HG02763 (cell line): ENCODE measurements around the gene ATP8A2.

Experiments used
- ATAC-seq: cut with Tn5 transposase; IDR thresholded peaks from one replicate; pipeline ENCODE4 v1.9.1; 2021; ENCODE audit warnings: mild to moderate bottlenecking, moderate library complexity; ENCODE audit not compliant: unreplicated experiment

Gene ATP8A2

GRCh38 chr13:25608181-25608580 lies 236.4 kb downstream of the ATP8A2 start:
- ATAC-seq, result no peak

GRCh38 chr13:25616674-25617073 lies 244.9 kb downstream of the ATP8A2 start:
- ATAC-seq, result no peak

GRCh38 chr13:25619897-25620296 lies 248.1 kb downstream of the ATP8A2 start:
- ATAC-seq, result no peak

- no peak for ATAC-seq
Measured at GRCh38 chr13:25625414-25625813, 253.6 kb downstream of the ATP8A2 start.

- no peak for ATAC-seq
Measured at GRCh38 chr13:25630329-25630900, 258.6 kb downstream of the ATP8A2 start.

- ATAC-seq, result no peak
Measured at GRCh38 chr13:25632166-25632888, 260.6 kb downstream of the ATP8A2 start.

DNA sequence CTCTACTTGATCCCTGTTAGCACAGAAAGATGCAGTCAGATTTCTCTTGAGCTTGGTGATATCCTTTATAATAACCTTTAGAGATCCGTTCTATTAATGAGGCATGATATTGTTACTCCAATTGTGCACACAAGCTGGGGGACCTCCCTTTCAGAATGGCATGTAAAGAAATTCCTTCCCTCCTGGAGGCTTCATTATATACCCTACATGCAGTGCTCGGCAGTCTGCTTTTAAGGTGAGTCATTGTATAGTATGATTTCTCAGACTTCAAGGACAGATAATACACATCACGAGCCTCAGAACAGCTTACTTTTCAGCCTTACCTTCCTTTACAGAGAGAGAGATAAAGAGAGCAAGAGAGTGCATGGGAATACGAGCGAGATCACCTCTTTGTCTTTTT lies 261.3 kb downstream of the ATP8A2 start:
- ATAC-seq, result no peak

GRCh38 chr13:25645681-25646080 lies 273.9 kb downstream of the ATP8A2 start:
- ATAC-seq, result no peak

GRCh38 chr13:25649001-25649633 lies 277.3 kb downstream of the ATP8A2 start:
- ATAC-seq, result no peak

DNA sequence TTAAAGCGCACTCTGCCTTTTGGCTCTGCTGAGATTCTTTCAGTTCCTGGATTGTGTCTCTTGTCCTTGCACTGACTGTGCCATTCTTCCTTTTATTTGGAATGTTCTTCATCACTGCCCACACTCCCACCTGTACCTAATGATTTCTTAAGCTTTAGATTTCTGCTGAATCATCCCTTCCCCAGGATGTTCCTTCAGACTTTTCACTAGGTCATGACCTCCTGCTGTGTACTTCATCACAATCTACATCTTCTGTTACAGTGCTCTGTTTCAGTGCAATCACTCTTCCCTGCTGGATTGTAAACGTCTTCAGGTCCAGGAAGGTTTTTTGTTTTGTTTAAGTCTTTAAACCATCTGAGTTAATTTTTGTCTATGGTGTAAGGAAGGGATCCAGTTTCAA lies 281.0 kb downstream of the ATP8A2 start:
- ATAC-seq, result no peak

GRCh38 chr13:25654322-25654721 lies 282.5 kb downstream of the ATP8A2 start:
- no peak for ATAC-seq

- ATAC-seq, result no peak
Measured at GRCh38 chr13:25657157-25657556, 285.4 kb downstream of the ATP8A2 start.

DNA sequence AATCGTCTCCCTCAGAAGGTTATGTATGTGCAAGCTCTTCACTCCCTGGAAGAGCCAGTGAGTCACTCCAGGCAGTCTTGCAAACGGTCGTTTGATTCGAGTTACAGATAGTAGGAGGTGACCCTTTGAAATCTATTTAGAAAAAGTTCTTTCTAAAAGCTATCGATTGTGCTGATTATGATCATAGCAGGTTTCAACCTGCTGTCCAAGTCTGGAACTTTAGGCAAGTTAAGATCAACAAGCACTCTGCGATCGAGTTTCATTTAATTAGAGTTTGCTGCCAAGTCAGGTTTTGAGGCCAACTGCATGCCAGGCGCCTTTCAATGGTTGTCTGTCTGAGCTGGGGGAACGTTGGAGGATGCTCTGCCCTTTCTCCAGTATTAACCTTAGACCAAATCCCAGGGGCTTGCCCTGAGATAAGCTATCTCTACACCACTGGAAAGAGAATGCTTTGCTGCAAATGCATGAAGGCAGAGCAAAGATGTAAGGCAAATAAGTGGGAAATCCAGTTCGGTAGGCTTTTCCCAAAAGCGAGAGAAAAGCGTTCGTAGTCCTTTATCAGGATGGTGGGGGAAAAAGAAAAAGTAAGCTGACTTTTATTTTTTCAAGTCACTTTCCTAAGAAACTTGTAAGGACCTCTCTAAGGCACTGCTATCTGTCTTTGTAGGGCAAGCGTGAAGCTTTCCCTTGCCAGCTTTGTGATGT lies 287.5 kb downstream of the ATP8A2 start:
- no peak for ATAC-seq

DNA sequence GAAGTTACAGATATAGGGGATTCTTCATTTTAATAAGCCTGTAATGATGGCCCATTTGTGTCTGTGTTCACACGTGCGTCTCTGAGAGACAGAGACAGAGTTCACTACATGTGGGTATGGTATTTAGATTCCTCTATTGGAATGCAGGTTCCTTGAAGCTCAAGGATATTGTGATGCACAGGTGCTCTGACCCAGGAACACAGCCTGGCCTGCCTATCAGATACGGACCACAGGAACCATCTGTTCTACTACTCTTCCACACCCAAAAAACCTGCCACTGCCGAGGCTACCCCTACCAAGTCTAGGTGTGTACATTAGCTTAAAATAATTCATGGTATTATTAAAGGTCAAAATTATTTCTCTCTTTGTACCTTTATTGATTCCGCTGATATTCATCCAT lies 289.2 kb downstream of the ATP8A2 start:
- no peak for ATAC-seq

DNA sequence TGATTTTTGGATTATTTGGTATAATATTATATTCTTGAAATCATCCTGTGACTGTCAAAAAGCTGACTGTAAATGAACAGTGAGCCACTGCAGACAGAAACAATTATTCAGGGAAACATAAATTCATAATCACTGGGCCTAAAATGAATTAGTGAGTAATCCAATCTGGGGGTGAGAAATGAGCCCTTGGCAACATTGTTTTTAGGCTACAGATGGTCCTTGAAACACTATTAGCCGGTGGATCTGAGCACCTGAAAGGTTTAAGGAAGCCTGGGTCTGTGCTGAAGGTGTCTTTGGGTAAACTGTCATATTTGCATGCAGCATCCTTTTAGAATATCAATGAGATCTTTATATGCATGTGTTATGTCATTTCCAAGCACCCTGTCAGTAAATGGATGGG lies 290.7 kb downstream of the ATP8A2 start:
- ATAC-seq, result no peak

DNA sequence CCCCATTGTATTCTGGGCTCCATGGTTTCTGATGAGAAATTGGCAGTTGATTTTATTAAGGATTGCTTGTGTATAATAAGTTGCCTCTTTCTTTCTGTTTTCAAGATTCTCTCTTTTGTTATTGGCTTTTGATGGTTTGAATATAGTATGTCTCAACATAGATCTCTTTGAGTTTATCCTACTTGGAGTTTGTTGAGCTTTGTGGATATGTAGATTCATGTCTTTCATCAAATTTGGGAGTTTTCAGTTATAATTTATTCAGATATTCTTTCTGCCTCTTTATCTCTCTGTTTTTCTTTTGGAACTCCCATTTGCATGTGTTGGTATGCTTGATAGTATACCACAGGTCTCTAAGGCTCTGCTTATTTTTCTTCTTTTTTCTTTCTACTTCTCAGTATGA lies 296.6 kb downstream of the ATP8A2 start:
- ATAC-seq, result no peak

GRCh38 chr13:25673711-25674110 lies 301.9 kb downstream of the ATP8A2 start:
- ATAC-seq, result no peak

DNA sequence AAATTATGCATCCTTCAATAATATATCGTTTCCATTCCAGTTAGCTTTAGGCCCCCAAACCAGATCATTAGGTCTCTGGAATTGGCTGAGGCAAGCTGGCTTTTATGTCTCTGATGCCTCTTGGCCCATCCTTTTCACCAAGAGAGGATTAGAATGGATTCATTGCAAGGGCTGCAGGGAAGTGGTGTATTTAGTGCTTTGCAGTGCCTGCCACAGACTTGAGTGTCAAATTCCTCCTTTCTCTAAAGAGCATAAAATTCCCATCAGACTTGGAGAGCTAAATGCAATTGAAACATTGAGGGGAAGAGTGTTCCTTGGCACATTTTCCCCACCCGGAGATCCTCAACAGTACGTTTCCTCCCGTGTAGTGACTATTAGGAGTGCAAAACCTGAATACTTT lies 302.6 kb downstream of the ATP8A2 start:
- ATAC-seq, result no peak

- no peak for ATAC-seq
Measured at GRCh38 chr13:25675060-25675459, 303.3 kb downstream of the ATP8A2 start.

- no peak for ATAC-seq
Measured at GRCh38 chr13:25677956-25678355, 306.2 kb downstream of the ATP8A2 start.

DNA sequence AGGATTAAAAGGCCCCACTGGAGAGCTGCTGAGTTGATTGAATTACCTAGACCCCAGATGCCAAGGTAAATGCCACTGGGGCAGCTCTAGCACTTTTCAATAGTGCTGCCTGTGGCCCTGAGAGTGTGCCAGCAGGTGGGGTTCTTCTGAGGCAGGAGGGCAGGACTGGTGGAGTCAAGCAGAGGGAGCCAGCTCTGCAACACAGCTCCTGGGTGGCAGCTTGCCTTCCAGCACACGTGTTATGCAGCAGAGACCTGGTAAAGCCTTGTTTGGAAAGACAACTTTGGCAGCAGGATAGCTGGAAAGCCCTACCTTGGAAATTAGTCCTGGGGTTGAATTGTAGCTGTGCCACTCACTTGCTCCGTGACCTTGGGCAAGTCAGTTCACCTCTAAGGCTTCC lies 306.6 kb downstream of the ATP8A2 start:
- no peak for ATAC-seq

- ATAC-seq, result no peak
Measured at GRCh38 chr13:25679159-25679558, 307.4 kb downstream of the ATP8A2 start.
